Neutrophil (primary cell): ENCODE measurements around the gene STX10.

ENCODE experiments used
- H3K27ac ChIP-seq: fragments of 200-600 bp; sonication (generic); 2 replicates; pipeline ENCODE4 v1.5.1; 2016; ENCODE audit warnings: mild to moderate bottlenecking, moderate library complexity
- H3K27me3 ChIP-seq: fragments of 200-600 bp; sonication (generic); 2 replicates; pipeline ENCODE4 v1.6.0; 2016; ENCODE audit warnings: mild to moderate bottlenecking
- H3K36me3 ChIP-seq: fragments of 200-600 bp; sonication (generic); 2 replicates; pipeline ENCODE4 v1.5.1; 2017
- H3K4me1 ChIP-seq, 2 experiments: fragments of 200-600 bp in 1 of 2; sonication (generic) in 1 of 2; 1 replicate in 1 of 2; 2 replicates in 1 of 2; pipeline versions ENCODE4 v1.5.1 to v1.6.1; 2013 to 2016; ENCODE audit warnings: low read depth in 1 of 2, low read length in 1 of 2, mild to moderate bottlenecking in 1 of 2, moderate library complexity in 1 of 2; ENCODE audit not compliant: control insufficient read depth in 1 of 2, insufficient read depth in 1 of 2
- H3K4me3 ChIP-seq, 2 experiments: fragments of 200-600 bp in 1 of 2; sonication (generic) in 1 of 2; 1 replicate in 1 of 2; 2 replicates in 1 of 2; pipeline ENCODE4 v1.5.1; 2013 to 2016; ENCODE audit warnings: low read depth in 1 of 2, low read length in 1 of 2, mild to moderate bottlenecking in 1 of 2, moderate library complexity in 1 of 2
- H3K9me3 ChIP-seq: fragments of 200-600 bp; sonication (generic); 2 replicates; pipeline ENCODE4 v1.5.1; 2016
- TF ChIP-seq, protein P1 (sequence below): fragments of 200-600 bp; sonication (generic); IDR thresholded peaks from 2 replicates; pipeline ENCODE4 v1.5.1; 2016; ENCODE audit warnings: antibody characterized with exemption

Gene STX10

DNA sequence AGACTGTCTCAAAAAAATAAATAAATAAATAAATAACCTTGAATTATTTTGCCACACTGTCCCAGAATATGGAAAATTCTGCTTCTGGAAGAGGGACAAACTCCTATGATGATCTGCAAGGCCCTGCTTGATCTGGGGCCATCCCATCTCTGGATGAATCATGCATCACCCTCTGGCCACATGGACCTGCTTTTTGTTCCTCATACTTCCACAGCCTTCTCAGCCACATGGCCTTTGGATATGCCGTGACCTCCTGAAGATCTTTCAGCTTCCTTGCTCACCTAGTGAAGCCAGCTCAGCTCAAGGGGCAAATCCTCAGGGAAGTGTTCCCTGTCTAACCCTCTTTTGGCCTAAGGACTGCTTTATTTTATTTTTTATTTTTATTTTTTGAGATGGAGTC is 10.4 kb upstream of the STX10 start:
- TF ChIP-seq, protein P1, sequence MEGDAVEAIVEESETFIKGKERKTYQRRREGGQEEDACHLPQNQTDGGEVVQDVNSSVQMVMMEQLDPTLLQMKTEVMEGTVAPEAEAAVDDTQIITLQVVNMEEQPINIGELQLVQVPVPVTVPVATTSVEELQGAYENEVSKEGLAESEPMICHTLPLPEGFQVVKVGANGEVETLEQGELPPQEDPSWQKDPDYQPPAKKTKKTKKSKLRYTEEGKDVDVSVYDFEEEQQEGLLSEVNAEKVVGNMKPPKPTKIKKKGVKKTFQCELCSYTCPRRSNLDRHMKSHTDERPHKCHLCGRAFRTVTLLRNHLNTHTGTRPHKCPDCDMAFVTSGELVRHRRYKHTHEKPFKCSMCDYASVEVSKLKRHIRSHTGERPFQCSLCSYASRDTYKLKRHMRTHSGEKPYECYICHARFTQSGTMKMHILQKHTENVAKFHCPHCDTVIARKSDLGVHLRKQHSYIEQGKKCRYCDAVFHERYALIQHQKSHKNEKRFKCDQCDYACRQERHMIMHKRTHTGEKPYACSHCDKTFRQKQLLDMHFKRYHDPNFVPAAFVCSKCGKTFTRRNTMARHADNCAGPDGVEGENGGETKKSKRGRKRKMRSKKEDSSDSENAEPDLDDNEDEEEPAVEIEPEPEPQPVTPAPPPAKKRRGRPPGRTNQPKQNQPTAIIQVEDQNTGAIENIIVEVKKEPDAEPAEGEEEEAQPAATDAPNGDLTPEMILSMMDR = no peak
- Histone ChIP-seq H3K9me3 (no peaks in the 10 kb centered on the region), H3K4me3 (no peak overlapping the region), H3K27ac (peak overlapping the region; percentile 18), H3K27me3 (no peaks in the 10 kb centered on the region), H3K4me1 (peaks cover 92 to 98% of the 10 kb centered on the region in 2 experiments), H3K36me3 (no peaks in the 10 kb centered on the region)

DNA sequence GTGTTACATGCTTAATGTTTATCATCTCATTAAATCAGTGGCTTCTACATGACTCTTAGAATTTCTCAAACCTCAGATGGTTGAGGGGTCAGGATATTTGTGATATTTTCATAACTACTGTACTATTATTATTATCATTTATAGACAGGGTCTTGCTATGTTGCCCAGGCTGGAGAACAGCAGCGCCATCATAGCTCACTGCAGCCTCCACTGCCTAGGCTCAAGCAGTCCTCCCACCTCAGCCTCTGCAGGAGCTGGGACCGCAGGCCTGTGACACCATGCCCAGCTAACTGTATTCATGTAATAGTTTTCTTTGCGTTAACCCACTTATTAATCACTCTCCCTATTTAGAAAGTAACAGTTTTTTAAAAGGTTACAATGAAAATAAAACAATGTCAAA is 9.5 kb upstream of the STX10 start:
- TF ChIP-seq, protein P1 = no peak
- Histone ChIP-seq H3K27ac (peak overlapping the region; percentile 96), H3K9me3 (no peaks in the 10 kb centered on the region), H3K27me3 (no peaks in the 10 kb centered on the region), H3K4me3 (no peak overlapping the region), H3K36me3 (no peaks in the 10 kb centered on the region), H3K4me1 (peaks cover 90 to 97% of the 10 kb centered on the region in 2 experiments)

DNA sequence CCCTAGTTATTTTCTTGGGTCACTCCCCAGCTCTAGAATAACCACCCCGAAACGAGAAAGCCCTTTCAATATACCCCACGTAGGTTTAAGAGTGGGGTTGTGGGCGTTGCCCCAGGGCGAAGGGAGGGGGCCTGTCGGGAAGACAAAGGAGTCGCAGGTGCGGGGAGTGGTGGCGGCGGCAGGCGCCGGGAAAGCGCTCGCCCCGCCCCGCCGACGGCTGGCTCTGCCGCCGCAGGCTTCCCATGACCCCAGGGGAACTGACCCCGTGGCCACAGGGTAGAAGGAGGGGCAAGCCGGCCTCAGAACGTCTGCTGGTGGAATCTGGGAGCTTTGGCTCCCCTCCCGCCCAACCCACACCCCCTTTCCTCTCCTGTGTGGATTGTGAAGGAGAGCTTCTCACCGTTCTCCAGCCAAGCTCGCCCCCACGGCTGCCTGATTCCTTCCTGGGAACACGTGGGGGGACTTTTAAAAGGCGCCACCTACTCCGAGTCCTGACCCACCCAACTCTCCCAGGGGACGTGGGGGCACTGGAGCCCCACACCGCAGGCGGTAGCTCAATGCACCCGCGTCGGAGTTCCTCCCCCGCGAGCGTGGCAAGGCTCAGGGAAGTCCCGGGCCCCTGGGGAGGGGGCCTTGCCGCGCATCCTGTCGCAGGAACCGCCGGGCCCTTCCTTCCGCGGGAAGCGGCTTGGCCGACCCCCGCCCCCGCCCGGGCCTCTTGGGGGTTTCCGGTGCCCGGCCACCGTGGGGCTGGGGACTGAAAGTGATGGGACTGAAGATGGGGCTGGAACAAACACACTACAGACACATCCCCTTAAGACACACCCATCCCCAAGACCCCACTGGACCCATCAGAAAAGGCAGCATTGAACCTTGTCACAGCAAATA is 5.5 kb upstream of the STX10 start:
- H3K4me3 ChIP-seq = peak overlapping the region; percentile 91 to 94
- TF ChIP-seq, protein P1 = peak; percentile 24
- peak overlapping the region; percentile 96 for H3K27ac ChIP-seq
- H3K27me3 ChIP-seq = no peaks in the 10 kb centered on the region
- no peaks in the 10 kb centered on the region for H3K36me3 ChIP-seq
- peaks cover 71 to 73% of the 10 kb centered on the region in 2 experiments for H3K4me1 ChIP-seq
- no peaks in the 10 kb centered on the region for H3K9me3 ChIP-seq

GRCh38 chr19:13154911-13155471 is 4.8 kb upstream of the STX10 start:
- H3K27me3 ChIP-seq = no peaks in the 10 kb centered on the region
- H3K4me1 ChIP-seq = peaks cover 71 to 73% of the 10 kb centered on the region in 2 experiments
- no peaks in the 10 kb centered on the region for H3K9me3 ChIP-seq
- TF ChIP-seq, protein P1 = no peak
- peak overlapping the region; percentile 96 for H3K27ac ChIP-seq
- H3K4me3 ChIP-seq = peak overlapping the region; percentile 91 to 94
- H3K36me3 ChIP-seq = no peaks in the 10 kb centered on the region

DNA sequence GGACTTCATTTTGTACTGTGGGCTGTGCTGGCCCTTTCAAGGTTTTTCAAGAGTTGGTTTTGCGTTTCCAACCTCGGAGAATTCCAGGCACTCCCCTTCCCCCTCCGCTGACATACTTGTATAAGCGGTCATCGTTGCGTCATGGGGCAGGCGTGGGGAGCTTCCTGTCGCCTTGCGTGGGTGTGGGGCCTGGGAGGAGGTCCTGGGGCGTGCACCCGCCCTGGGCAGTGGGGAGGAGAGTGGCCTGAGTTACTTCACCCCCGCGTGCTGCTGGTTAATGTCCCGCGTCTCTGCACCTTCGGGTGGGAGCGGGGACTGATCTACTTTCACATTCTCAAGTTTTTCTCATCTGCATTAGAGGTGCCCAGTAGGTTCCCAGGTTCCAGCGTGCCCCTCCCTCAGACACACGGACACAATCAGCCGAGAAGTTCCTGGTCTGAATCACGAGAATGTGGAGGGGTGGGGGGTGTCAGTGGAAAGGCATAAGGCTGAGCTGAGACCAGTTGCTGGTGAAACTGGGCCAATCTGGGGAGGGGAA is 4.1 kb upstream of the STX10 start:
- Histone ChIP-seq H3K4me1 (peaks cover 66 to 69% of the 10 kb centered on the region in 2 experiments), H3K9me3 (no peaks in the 10 kb centered on the region), H3K36me3 (no peaks in the 10 kb centered on the region), H3K4me3 (peak overlapping the region; percentile 91 to 94), H3K27me3 (no peaks in the 10 kb centered on the region), H3K27ac (peak overlapping the region; percentile 96)
- TF ChIP-seq, protein P1 = no peak
